GM23338 (cell line): ENCODE measurements around the gene ACTG1. TPM values are rescaled to one million over a fixed set of nuclear protein-coding genes. Genes with fewer than 3 reads are reported as not detected.

Source experiments
- CTCF ChIP-seq, 2 experiments: fragments of 200-600 bp in 1 of 2; sonication (generic) in 1 of 2; conservative IDR thresholded peaks; 2 replicates each; pipeline versions ENCODE4 v1.5.1 to v1.6.1; 2016 to 2017; ENCODE audit warnings: antibody characterized with exemption in 2 of 2, low read depth in 2 of 2, mild to moderate bottlenecking in 2 of 2, moderate library complexity in 1 of 2
- ETS1 ChIP-seq: IDR thresholded peaks from 2 replicates; pipeline ENCODE4 v1.6.1; 2016; ENCODE audit warnings: antibody characterized with exemption
- EZH2 ChIP-seq: fragments of 200-600 bp; sonication (generic); IDR thresholded peaks from one replicate; pipeline ENCODE4 v1.8.0; 2017; ENCODE audit warnings: antibody characterized with exemption, mild to moderate bottlenecking, low read depth; ENCODE audit not compliant: unreplicated experiment
- JUNB ChIP-seq: IDR thresholded peaks from one replicate; pipeline ENCODE4 v1.6.1; 2016; ENCODE audit warnings: antibody characterized with exemption; ENCODE audit not compliant: unreplicated experiment
- NANOG ChIP-seq: IDR thresholded peaks from 2 replicates; pipeline ENCODE4 v1.6.1; 2016; ENCODE audit warnings: antibody characterized with exemption, borderline replicate concordance
- ZNF462 ChIP-seq: fragments of 250-450 bp; sonication (Bioruptor Pico); IDR thresholded peaks from 2 replicates; pipeline ENCODE4 v1.5.0; 2020; ENCODE audit warnings: mild to moderate bottlenecking, moderate library complexity
- polyA plus RNA-seq: library from polyadenylated mRNA; unstranded; fragments of >200 nt; fragmentation: Nextera tagmentation; extraction: Ambion mirVana; gene quantifications from 2 replicates; pipeline ENCODE4 v1.2.1, GENCODE V29; 2016
- total RNA-seq: library from RNA; depleted of rRNA; stranded (reverse); fragments of >200 nt; shearing (Covaris generic); gene quantifications from 2 replicates; pipeline ENCODE4 v1.2.3, GENCODE V29; 2014

The ACTG1 gene
- total and polyA plus RNA-seq, 2 experiments from 2014 or later, result 1,867 to 4,739 TPM

- no peak for TF ChIP-seq ZNF462
- no peak for TF ChIP-seq EZH2
- no peak for TF ChIP-seq CTCF (conservative IDR thresholded peaks at IDR 0.05; ENCODE audit: low read depth in 2 of 2)
- TF ChIP-seq JUNB, result no peak
- no peak for TF ChIP-seq NANOG
- TF ChIP-seq ETS1, result no peak
These were observed 24.2 kb downstream of the ACTG1 start (continued) for GRCh38 chr17:81488276-81488860.
